K562 (cell line): ENCODE measurements around the gene MAST1. TPM values are rescaled to one million over a fixed set of nuclear protein-coding genes. Genes with fewer than 3 reads are reported as not detected.
A peak's percentile ranks its signal among the peaks of the same experiment; 100 is the strongest.
"Not testable (repeated sequence)": the region's sequence is repeated elsewhere in the genome, so short reads cannot be mapped to it uniquely, and the experiment has no call there.

Experiments
- ATAC-seq: fragments of 200-7000 bp; cut with Tn5 transposase; 3 replicates; pipeline ENCODE4 v1.9.1; 2020; ENCODE audit warnings: moderate library complexity
- BruUV-seq: library from RNA; stranded (reverse); fragments of 400-500 nt; replicated peaks from 2 replicates; lab custom pipeline; 2021; lab: Mats Ljungman, UMichigan
- CTCF ChIA-PET: fragments of 300-600 bp; formaldehyde crosslinking; extraction: SDS; loops from one replicate; lab custom pipeline; 2021; ENCODE audit warnings: low intra/inter-chr PET ratio; lab: Yijun Ruan, JAX
- POLR2A ChIA-PET: fragments of 300-600, 350-650 bp; sonication (Branson Sonifier 250); formaldehyde crosslinking; extraction: SDS; loops from one replicate; lab custom pipeline; 2021; ENCODE audit warnings: antibody characterized with exemption, inconsistent platforms; lab: Yijun Ruan, JAX
- DNase-seq, 4 experiments: peaks; one replicate each; pipeline versions ENCODE4 v3.0.0 to v3.0.0-alpha.2; 2011 to 2018; ENCODE audit warnings: low spot score in 3 of 4, mixed read lengths in 3 of 4; ENCODE audit errors: extremely low read depth in 1 of 4
- FAIRE-seq: peaks from 2 replicates; lab custom pipeline; 2011; peaks lifted over from hg19 to GRCh38; lab: Jason Lieb, UNC
- H2AFZ ChIP-seq: 2 replicates; pipeline ENCODE4 v1.6.0; 2011; ENCODE audit warnings: low read depth, low read length, control low read depth, inconsistent platforms
- H3K27ac ChIP-seq: fragments of 200-600 bp; 3 replicates; pipeline ENCODE4 v1.8.0; 2011; ENCODE audit warnings: low read depth, mild to moderate bottlenecking, control low read depth, inconsistent platforms, low read length, moderate library complexity, mixed read lengths; ENCODE audit errors: extremely low read depth
- H3K27me3 ChIP-seq, 2 experiments: fragments of 300-600 bp in 1 of 2; 2 replicates in 1 of 2; 3 replicates in 1 of 2; pipeline versions ENCODE4 v1.6.0 to v1.8.0; 2011; ENCODE audit warnings: inconsistent platforms in 2 of 2, low read length in 2 of 2, mild to moderate bottlenecking in 1 of 2, mixed read lengths in 1 of 2, moderate library complexity in 1 of 2; ENCODE audit not compliant: control insufficient read depth in 2 of 2, insufficient read depth in 2 of 2
- H3K36me3 ChIP-seq: fragments of 300-600 bp; 3 replicates; pipeline ENCODE4 v1.8.0; 2011; ENCODE audit warnings: mild to moderate bottlenecking, low read length, inconsistent platforms; ENCODE audit not compliant: control insufficient read depth, insufficient read depth
- H3K4me1 ChIP-seq, 2 experiments: fragments of 200-600 bp in 1 of 2; replicated peaks in 1 of 2; 2 replicates in 1 of 2; 3 replicates in 1 of 2; pipeline versions ENCODE4 v1.5.1 to v1.8.0; 2011; ENCODE audit warnings: inconsistent platforms in 2 of 2, low read length in 2 of 2, mild to moderate bottlenecking in 1 of 2, mixed read lengths in 1 of 2, moderate library complexity in 1 of 2; ENCODE audit not compliant: control insufficient read depth in 2 of 2, insufficient read depth in 2 of 2
- H3K4me2 ChIP-seq: 2 replicates; pipeline ENCODE4 v1.6.1; 2011; ENCODE audit warnings: low read length, control low read depth, inconsistent platforms, mixed read lengths; ENCODE audit not compliant: insufficient read depth
- H3K4me3 ChIP-seq: fragments of 200-600 bp; sonication (generic), shearing (Covaris generic); 2 replicates; pipeline ENCODE4 v1.5.1; 2016; ENCODE audit warnings: control low read depth, inconsistent platforms
- H3K79me2 ChIP-seq: fragments of 200-600 bp; 3 replicates; pipeline ENCODE4 v1.8.0; 2011; ENCODE audit warnings: low read length, inconsistent platforms; ENCODE audit not compliant: control insufficient read depth, insufficient read depth
- H3K9ac ChIP-seq, 2 experiments: 2 replicates each; pipeline versions ENCODE4 v1.6.0 to v1.6.1; 2011; ENCODE audit warnings: low read depth in 2 of 2, low read length in 2 of 2, control low read depth in 1 of 2, inconsistent platforms in 1 of 2, mild to moderate bottlenecking in 1 of 2, mixed read lengths in 1 of 2; ENCODE audit not compliant: insufficient read depth in 1 of 2
- H3K9me1 ChIP-seq: one replicate; pipeline ENCODE4 v1.6.0; 2011; ENCODE audit warnings: inconsistent platforms, mild to moderate bottlenecking, low read length, moderate library complexity; ENCODE audit not compliant: control insufficient read depth, insufficient read depth
- H3K9me3 ChIP-seq: replicated peaks from 2 replicates; pipeline ENCODE4 v1.5.1; 2011; ENCODE audit warnings: low read depth, low read length, inconsistent platforms; ENCODE audit not compliant: control insufficient read depth, insufficient read depth
- H4K20me1 ChIP-seq: replicated peaks from 2 replicates; pipeline ENCODE4 v1.6.1; 2011; ENCODE audit warnings: low read length, inconsistent platforms, mixed read lengths; ENCODE audit not compliant: control insufficient read depth, insufficient read depth
- KDM1A ChIP-seq, 2 experiments: fragments of 450-650 bp; IDR thresholded peaks; 2 replicates each; pipeline ENCODE4 v1.6.1; 2016; ENCODE audit warnings: mild to moderate bottlenecking in 2 of 2
- WGBS: fragments of 100-300 bp; shearing (Covaris generic); methylation state at CpG from one replicate; pipeline ENCODE4 v1.1.6; 2016; ENCODE audit warnings: low coverage, mixed read lengths; ENCODE audit not compliant: insufficient coverage; ENCODE audit errors: missing lambda C conversion rate; 5-methylcytosine and 5-hydroxymethylcytosine counted together
- in situ Hi-C: fragments of 300-500 bp; cut with MboI; formaldehyde crosslinking; loops from 4 replicates; pipeline ENCODE4 v1.15.0; 2018; ENCODE audit warnings: inconsistent platforms, mixed read lengths
- intact Hi-C: fragments of 100-400 bp; cut with micrococcal nuclease; formaldehyde crosslinking; loops from 2 replicates; pipeline ENCODE4 v1.14.2; 2022
- polyA plus RNA-seq, 8 experiments: library from polyadenylated mRNA; depleted of rRNA in 4 of 8; stranded (reverse) in 5 of 8; unstranded in 3 of 8; fragments of >200 nt; fragmentation: Nextera tagmentation in 2 of 8; fragmentation: Illumina TruSeq in 1 of 8; extraction: Ambion mirVana in 2 of 8; extraction: Trizol in 1 of 8; gene quantifications; 2 replicates each; pipeline versions ENCODE4 v1.2.1 to v1.2.3, GENCODE V29; 2011 to 2014; ENCODE audit warnings: inconsistent platforms in 1 of 8, missing spikeins in 1 of 8
- total RNA-seq, 7 experiments: library from RNA; depleted of rRNA in 6 of 7; stranded (reverse); fragments of >200 nt in 6 of 7; fragmentation: Illumina TruSeq in 2 of 7; extraction: Trizol in 2 of 7; gene quantifications; 2 replicates each; pipeline versions ENCODE4 v1.2.1 to v1.2.3, GENCODE V29; 2011 to 2021; ENCODE audit warnings: low replicate concordance in 1 of 7
- TF ChIP-seq, protein P1 (sequence below): sonication (generic); formaldehyde crosslinking; IDR thresholded peaks from 2 replicates; pipeline ENCODE4 v1.8.0; 2022; ENCODE audit warnings: mild to moderate bottlenecking, missing genetic modification reagents
- TF ChIP-seq, protein P2 (sequence below), 2 experiments: fragments of 450-650 bp in 1 of 2; sonication (generic) in 1 of 2; formaldehyde crosslinking in 1 of 2; IDR thresholded peaks in 1 of 2; conservative IDR thresholded peaks in 1 of 2; 2 replicates each; pipeline versions ENCODE4 v1.6.1 to v1.8.1; 2016 to 2023; ENCODE audit warnings: mild to moderate bottlenecking in 2 of 2, moderate library complexity in 2 of 2, inconsistent platforms in 1 of 2, missing genetic modification reagents in 1 of 2
- TF ChIP-seq, protein P3 (sequence below): fragments of 250-450 bp; sonication (Bioruptor Pico); IDR thresholded peaks from 2 replicates; pipeline ENCODE4 v1.4.0; 2020

Gene MAST1
- total and polyA plus RNA-seq, 9 of the 15 experiments (the other 6 are each of a cell fraction or from before 2014, with no cell fraction given) = 0.48 to 10.3 (median 3.9) TPM

DNA sequence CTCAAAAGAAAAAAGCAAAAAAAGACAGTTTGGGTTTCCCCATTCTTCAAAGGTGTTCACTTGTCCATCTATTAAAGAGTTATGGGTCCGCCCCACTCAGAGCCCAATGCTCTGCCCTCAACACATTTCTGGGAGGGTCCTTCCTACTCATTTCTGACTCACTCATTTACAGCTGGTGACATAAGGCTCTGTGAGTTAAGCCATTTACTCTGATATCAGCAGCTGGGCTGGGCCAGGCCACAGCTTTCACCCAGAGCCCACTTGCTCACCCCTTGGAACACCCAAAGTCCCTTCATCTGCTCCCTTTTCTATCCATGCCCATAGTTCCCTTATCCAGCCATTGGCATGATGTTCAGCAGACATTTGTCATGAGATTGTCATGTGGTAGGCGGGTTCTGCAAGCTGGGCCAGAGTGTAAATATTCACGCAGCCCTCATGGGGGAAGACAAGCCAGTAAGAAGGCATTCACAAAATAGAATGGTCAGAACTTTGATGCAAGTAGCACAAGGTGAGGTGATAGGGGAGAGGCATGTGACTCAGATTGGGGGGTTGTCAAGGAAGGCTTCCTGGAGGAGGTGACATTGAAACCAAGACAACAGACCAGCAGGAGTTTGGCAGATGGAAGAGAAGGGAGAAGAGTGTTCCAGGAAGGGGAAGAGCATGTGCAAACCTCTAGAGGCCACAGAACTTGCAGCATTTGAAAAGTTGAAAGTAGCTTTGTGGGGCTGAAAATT is 5.9 kb downstream of the MAST1 start (continued):
- TF ChIP-seq, protein P1, sequence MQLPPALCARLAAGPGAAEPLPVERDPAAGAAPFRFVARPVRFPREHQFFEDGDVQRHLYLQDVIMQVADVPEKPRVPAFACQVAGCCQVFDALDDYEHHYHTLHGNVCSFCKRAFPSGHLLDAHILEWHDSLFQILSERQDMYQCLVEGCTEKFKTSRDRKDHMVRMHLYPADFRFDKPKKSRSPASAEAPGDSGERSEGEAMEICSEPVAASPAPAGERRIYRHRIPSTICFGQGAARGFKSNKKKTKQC (CRISPR knock-in tag) = no peak
- TF ChIP-seq, protein P2, sequence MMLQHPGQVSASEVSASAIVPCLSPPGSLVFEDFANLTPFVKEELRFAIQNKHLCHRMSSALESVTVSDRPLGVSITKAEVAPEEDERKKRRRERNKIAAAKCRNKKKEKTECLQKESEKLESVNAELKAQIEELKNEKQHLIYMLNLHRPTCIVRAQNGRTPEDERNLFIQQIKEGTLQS (IDR thresholded peaks at IDR 0.05) = peak; percentile 63
- TF ChIP-seq, protein P2 (CRISPR knock-in tag; conservative IDR thresholded peaks at IDR 0.05) = no peak
- peak; percentile 59 to 74 for TF ChIP-seq KDM1A (IDR thresholded peaks at IDR 0.05)
- TF ChIP-seq, protein P3, sequence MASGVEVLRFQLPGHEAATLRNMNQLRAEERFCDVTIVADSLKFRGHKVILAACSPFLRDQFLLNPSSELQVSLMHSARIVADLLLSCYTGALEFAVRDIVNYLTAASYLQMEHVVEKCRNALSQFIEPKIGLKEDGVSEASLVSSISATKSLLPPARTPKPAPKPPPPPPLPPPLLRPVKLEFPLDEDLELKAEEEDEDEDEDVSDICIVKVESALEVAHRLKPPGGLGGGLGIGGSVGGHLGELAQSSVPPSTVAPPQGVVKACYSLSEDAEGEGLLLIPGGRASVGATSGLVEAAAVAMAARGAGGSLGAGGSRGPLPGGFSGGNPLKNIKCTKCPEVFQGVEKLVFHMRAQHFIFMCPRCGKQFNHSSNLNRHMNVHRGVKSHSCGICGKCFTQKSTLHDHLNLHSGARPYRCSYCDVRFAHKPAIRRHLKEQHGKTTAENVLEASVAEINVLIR (CRISPR knock-in tag) = no peak

DNA sequence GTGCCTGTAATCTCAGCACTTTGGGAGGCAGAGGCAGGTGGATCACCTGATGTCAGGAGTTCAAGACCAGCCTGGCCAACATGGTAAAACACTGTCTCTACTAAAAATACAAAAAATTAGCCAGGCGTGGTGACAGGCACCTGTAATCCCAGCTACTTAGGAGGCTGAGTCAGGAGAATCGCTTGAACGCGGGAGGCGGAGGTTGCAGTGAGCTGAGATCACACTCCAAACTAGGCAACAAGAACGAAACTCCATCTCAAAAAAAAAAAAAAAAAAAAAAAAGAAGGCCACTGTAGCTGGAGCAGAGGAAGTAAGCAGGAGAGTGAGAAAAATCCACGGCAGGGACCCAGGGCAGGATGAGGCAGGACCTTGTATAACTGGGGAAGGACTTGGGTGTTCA is 8.3 kb downstream of the MAST1 start:
- in situ Hi-C loops = loop anchor here (5.0 kb wide), 1 partner anchor 79 kb away; no protein-coding TSS in a partner anchor

More for the DNA sequence above, 8.3 kb downstream of the MAST1 start:
- ChIA-PET CTCF (interaction anchor here (0.8 to 1.4 kb wide), 2 partner anchors 71 to 171 kb away, joined by 3 to 6 read pairs; partner anchors contain the start of gene HOOK2), POLR2A (interaction anchor here (0.5 to 0.7 kb wide), 3 partner anchors 34 to 147 kb away, joined by 3 to 4 read pairs (median 3); no protein-coding TSS in a partner anchor)
- H3K9me3 ChIP-seq, ATAC-seq, H3K9ac ChIP-seq, FAIRE-seq, H2AFZ ChIP-seq, BruUV-seq, H3K4me2 ChIP-seq, H3K4me3 ChIP-seq, H3K27me3 ChIP-seq, H3K79me2 ChIP-seq, H3K9me1 ChIP-seq, DNase-seq, H4K20me1 ChIP-seq, H3K27ac ChIP-seq: not testable (repeated sequence)
- Histone ChIP-seq H3K4me1 (peaks cover 11 to 20% of the 10 kb centered on the region in 2 experiments), H3K36me3 (peaks cover 25% of the 10 kb centered on the region; the same call in 2 of the 3 replicates)
- WGBS = 81% methylated on average over 6 of the region's 7 CpGs
- intact Hi-C loops = loop anchor here (2.0 kb wide), 1 partner anchor 130 kb away; no protein-coding TSS in a partner anchor
